Measurements from ENCODE around the gene LAYN. TPM values are rescaled to one million over a fixed set of nuclear protein-coding genes. Genes with fewer than 3 reads are reported as not detected.

Gene LAYN
- total RNA-seq, 1 donor from 2014 or later, result 12.5 TPM

DNA sequence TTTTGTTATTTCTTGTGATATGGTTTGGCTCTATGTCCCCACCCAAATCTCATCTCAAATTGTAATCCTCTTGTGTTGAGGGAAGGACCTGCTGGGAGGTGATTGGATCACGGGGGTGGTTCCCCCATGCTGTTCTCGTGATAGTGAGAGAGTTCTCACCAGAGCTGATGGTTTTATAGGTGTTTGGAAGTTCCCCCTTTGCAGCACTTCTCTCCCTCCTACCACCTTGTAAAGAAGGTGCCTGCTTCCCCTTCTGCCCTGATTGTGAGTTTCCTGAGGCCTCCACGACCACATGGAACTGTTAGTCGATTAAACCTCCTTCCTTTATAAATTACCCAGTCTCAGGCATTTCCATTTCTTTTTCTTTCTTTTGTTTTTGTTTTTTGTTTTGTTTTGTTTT is 37.3 kb downstream of the LAYN start:
- Mint-ChIP-seq H3K4me1 (peaks cover 13% of the 10 kb centered on the region), H3K27me3 (ENCODE audit: low read depth) (no peaks in the 10 kb centered on the region), H3K36me3 (no peaks in the 10 kb centered on the region), H3K9me3 (no peaks in the 10 kb centered on the region), H3K27ac (no peak overlapping the region), H3K4me3 (no peak overlapping the region)
- TF ChIP-seq, protein P1, sequence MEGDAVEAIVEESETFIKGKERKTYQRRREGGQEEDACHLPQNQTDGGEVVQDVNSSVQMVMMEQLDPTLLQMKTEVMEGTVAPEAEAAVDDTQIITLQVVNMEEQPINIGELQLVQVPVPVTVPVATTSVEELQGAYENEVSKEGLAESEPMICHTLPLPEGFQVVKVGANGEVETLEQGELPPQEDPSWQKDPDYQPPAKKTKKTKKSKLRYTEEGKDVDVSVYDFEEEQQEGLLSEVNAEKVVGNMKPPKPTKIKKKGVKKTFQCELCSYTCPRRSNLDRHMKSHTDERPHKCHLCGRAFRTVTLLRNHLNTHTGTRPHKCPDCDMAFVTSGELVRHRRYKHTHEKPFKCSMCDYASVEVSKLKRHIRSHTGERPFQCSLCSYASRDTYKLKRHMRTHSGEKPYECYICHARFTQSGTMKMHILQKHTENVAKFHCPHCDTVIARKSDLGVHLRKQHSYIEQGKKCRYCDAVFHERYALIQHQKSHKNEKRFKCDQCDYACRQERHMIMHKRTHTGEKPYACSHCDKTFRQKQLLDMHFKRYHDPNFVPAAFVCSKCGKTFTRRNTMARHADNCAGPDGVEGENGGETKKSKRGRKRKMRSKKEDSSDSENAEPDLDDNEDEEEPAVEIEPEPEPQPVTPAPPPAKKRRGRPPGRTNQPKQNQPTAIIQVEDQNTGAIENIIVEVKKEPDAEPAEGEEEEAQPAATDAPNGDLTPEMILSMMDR (IDR thresholded peaks at IDR 0.05; ENCODE audit: unreplicated experiment), result no peak
- no peak for DNase-seq (ENCODE audit: low spot score in 2 of 2, unreplicated experiment in 2 of 2)

DNA sequence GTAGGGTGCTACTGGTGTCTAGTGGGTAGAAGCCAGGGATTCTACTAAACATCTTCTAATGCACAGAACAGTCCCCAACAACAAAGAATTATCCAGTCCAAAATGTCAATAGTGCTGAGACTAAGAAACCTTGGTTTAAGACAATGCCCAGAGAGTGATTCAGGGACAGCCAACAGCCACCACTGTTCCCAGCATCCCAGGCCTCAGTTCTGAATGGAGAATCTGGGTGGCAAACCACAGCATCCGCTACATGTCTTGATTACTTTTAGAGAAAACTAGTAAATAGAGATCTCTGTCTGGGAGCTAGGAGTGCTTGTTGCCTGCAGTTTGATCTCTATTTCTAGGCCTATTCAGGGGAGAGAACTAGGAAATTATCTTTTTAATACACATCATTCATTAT is 40.8 kb downstream of the LAYN start:
- no peaks in the 10 kb centered on the region for H3K36me3 Mint-ChIP-seq
- TF ChIP-seq, protein P1 (IDR thresholded peaks at IDR 0.05; ENCODE audit: unreplicated experiment), result no peak
- H3K9me3 Mint-ChIP-seq, result no peaks in the 10 kb centered on the region
- no peaks in the 10 kb centered on the region for H3K27me3 Mint-ChIP-seq (ENCODE audit: low read depth)
- DNase-seq (ENCODE audit: low spot score in 2 of 2, unreplicated experiment in 2 of 2), result no peak
- no peak overlapping the region for H3K27ac Mint-ChIP-seq
- H3K4me3 Mint-ChIP-seq, result no peak overlapping the region
- H3K4me1 Mint-ChIP-seq, result no peaks in the 10 kb centered on the region

DNA sequence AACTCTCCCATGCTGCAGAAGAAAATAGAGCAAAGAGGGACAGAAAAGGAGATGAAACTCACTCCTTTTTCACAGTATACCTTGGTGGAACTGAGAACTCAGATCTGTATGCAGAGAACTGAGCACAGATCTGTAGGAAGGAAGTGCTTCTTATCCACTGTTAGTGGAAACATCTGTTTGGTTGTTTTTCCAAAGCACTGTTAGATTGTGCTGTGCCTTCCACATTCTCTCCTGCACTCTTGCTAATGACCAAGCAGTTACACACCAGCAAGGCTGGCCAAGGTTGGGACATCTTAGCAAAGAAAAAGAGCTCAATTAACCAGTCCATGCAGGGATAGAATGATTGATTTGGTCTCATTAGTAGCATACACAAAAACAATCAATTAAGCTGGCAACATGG is 41.6 kb downstream of the LAYN start:
- H3K4me1 Mint-ChIP-seq, result no peaks in the 10 kb centered on the region
- TF ChIP-seq, protein P1 (IDR thresholded peaks at IDR 0.05; ENCODE audit: unreplicated experiment), result no peak
- no peak overlapping the region for H3K4me3 Mint-ChIP-seq
- no peaks in the 10 kb centered on the region for H3K9me3 Mint-ChIP-seq
- H3K27me3 Mint-ChIP-seq (ENCODE audit: low read depth), result no peaks in the 10 kb centered on the region
- no peak for DNase-seq (ENCODE audit: low spot score in 2 of 2, unreplicated experiment in 2 of 2)
- H3K27ac Mint-ChIP-seq, result no peak overlapping the region
- no peaks in the 10 kb centered on the region for H3K36me3 Mint-ChIP-seq

DNA sequence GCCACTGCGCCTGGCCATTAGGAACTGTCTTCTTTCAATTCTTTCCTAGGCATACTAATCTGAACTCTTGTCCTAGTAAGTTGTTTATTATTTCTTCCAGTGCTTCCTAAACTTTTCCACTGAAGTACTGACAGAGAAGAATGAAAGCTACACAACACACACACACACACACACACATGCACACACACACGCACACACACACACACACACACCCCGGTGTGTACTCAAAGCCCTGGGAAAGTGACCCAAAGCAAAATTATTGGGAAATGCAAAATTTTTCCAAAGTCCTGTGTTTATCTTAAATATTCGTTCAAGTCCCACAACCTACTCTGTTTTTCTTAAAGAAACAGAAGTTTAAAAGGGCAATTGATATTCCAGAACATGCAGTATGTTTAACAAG is 42.4 kb downstream of the LAYN start:
- H3K36me3 Mint-ChIP-seq, result no peaks in the 10 kb centered on the region
- no peak overlapping the region for H3K27ac Mint-ChIP-seq
- H3K4me3 Mint-ChIP-seq, result no peak overlapping the region

DNA sequence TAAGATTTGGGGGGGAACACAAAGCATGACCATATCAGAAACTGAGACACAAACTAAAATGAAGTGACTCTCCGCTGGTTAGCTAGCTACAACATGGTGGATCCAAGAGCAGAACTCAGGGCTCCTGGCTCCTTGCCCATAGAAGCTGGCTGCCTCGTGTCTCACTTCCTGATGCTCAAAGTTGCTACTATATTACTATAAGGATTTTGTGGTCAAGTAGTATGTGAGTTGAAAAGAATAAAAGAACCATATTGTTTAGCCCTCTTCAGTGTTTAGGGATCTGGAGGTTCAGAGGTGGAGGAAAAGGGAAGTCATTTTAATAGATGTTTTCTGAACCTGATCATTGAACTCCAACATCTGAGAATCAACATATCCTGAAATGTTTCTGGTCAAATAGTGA is 44.9 kb downstream of the LAYN start:
- Mint-ChIP-seq H3K4me3 (no peak overlapping the region), H3K4me1 (no peaks in the 10 kb centered on the region), H3K27me3 (ENCODE audit: low read depth) (no peaks in the 10 kb centered on the region), H3K27ac (no peak overlapping the region), H3K9me3 (peaks cover 3% of the 10 kb centered on the region), H3K36me3 (no peaks in the 10 kb centered on the region)
- TF ChIP-seq, protein P1 (IDR thresholded peaks at IDR 0.05; ENCODE audit: unreplicated experiment), result no peak
- no peak for DNase-seq (ENCODE audit: low spot score in 2 of 2, unreplicated experiment in 2 of 2)

More for the DNA sequence above, 42.4 kb downstream of the LAYN start:
- TF ChIP-seq, protein P1 (IDR thresholded peaks at IDR 0.05; ENCODE audit: unreplicated experiment), result no peak
- H3K4me1 Mint-ChIP-seq, result no peaks in the 10 kb centered on the region
- no peak for DNase-seq (ENCODE audit: low spot score in 2 of 2, unreplicated experiment in 2 of 2)
- no peaks in the 10 kb centered on the region for H3K9me3 Mint-ChIP-seq
- H3K27me3 Mint-ChIP-seq (ENCODE audit: low read depth), result no peaks in the 10 kb centered on the region

DNA sequence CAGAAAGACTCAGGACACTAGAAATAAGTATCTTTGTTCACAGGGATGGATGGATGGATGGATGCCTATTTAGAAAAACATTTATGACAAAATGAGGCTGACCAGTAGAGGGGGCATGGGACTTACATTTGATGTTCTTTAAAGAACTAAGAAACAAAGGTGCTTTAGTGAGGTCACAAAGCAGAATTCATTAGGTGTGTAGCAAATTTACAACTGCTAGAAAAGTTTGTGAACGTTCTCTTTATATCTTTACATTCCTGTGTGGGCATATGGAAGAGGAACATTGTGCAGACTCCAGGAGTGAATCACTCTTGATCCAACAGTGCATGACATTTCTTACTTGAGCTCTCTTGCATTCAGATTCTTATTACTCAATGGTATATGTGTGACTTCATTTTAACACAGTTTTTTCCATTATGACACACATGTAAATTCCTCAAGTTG is 45.9 kb downstream of the LAYN start:
- H3K36me3 Mint-ChIP-seq, result no peaks in the 10 kb centered on the region
- TF ChIP-seq, protein P1 (IDR thresholded peaks at IDR 0.05; ENCODE audit: unreplicated experiment), result peak; percentile 48
- H3K4me3 Mint-ChIP-seq, result no peak overlapping the region
- no peak for DNase-seq (ENCODE audit: low spot score in 2 of 2, unreplicated experiment in 2 of 2)
- no peaks in the 10 kb centered on the region for H3K4me1 Mint-ChIP-seq
- H3K27ac Mint-ChIP-seq, result no peak overlapping the region
- H3K9me3 Mint-ChIP-seq, result peaks cover 3% of the 10 kb centered on the region
- H3K27me3 Mint-ChIP-seq (ENCODE audit: low read depth), result no peaks in the 10 kb centered on the region

All from mesothelial cell of epicardium (in vitro differentiated cells).